Fibroblast of lung (primary cell): ENCODE measurements around the gene AFF2. TPM values are rescaled to one million over a fixed set of nuclear protein-coding genes. Genes with fewer than 3 reads are reported as not detected.

Experiments
- DNase-seq, 2 donors: peaks; one replicate each; pipeline versions ENCODE4 v3.0.0 to v3.0.0-alpha.2; 2010; ENCODE audit warnings: low read depth in 2 of 2
- H2AFZ ChIP-seq: 2 replicates; pipeline ENCODE4 v1.5.1; 2012; ENCODE audit warnings: low read length, control low read depth, inconsistent platforms
- H3K27ac ChIP-seq: 2 replicates; pipeline ENCODE4 v1.5.1; 2011; ENCODE audit warnings: low read length, control low read depth; ENCODE audit not compliant: insufficient read depth
- H3K27me3 ChIP-seq: 2 replicates; pipeline ENCODE4 v1.5.1; 2011; ENCODE audit warnings: mild to moderate bottlenecking, low read length; ENCODE audit not compliant: control insufficient read depth, insufficient read depth
- H3K36me3 ChIP-seq: 2 replicates; pipeline ENCODE4 v1.5.1; 2011; ENCODE audit warnings: low read length; ENCODE audit not compliant: control insufficient read depth, insufficient read depth
- H3K4me1 ChIP-seq: 2 replicates; pipeline ENCODE4 v1.5.1; 2011; ENCODE audit warnings: low read length; ENCODE audit not compliant: control insufficient read depth, insufficient read depth; ENCODE audit errors: extremely low read depth
- H3K4me2 ChIP-seq: 2 replicates; pipeline ENCODE4 v1.5.1; 2011; ENCODE audit warnings: low read length, control low read depth; ENCODE audit not compliant: insufficient read depth; ENCODE audit errors: extremely low read depth
- H3K4me3 ChIP-seq, 4 experiments: fragments of 200-600 bp in 1 of 4; sonication (generic) in 1 of 4; replicated peaks in 1 of 4; 2 replicates each; pipeline ENCODE4 v1.5.1; 2011 to 2016; ENCODE audit warnings: low read length in 4 of 4, low read depth in 3 of 4, mild to moderate bottlenecking in 3 of 4, control low read depth in 2 of 4, inconsistent platforms in 1 of 4, mixed read lengths in 1 of 4; ENCODE audit not compliant: insufficient read depth in 1 of 4; ENCODE audit errors: control extremely low read depth in 1 of 4
- H3K79me2 ChIP-seq: 2 replicates; pipeline ENCODE4 v1.5.1; 2012; ENCODE audit warnings: mild to moderate bottlenecking, low read length, inconsistent platforms; ENCODE audit not compliant: control insufficient read depth, insufficient read depth
- H3K9ac ChIP-seq: 2 replicates; pipeline ENCODE4 v1.5.1; 2011; ENCODE audit warnings: mild to moderate bottlenecking, low read length, control low read depth; ENCODE audit not compliant: insufficient read depth
- H3K9me3 ChIP-seq: 2 replicates; pipeline ENCODE4 v1.5.1; 2012; ENCODE audit warnings: low read depth, low read length; ENCODE audit not compliant: control insufficient read depth, insufficient read depth
- H4K20me1 ChIP-seq: 2 replicates; pipeline ENCODE4 v1.5.1; 2011; ENCODE audit warnings: low read length; ENCODE audit not compliant: control insufficient read depth, insufficient read depth; ENCODE audit errors: extremely low read depth
- CTCF ChIP-seq, 2 donors: IDR thresholded peaks in 1 of 2; conservative IDR thresholded peaks in 1 of 2; 1 replicate in 1 of 2; 2 replicates in 1 of 2; pipeline ENCODE4 v1.5.1; 2011 to 2012; ENCODE audit warnings: low read length in 2 of 2, control low read depth in 1 of 2, inconsistent platforms in 1 of 2, low read depth in 1 of 2, mild to moderate bottlenecking in 1 of 2
- EZH2 ChIP-seq: IDR thresholded peaks from 2 replicates; pipeline ENCODE4 v1.5.1; 2012; ENCODE audit warnings: low read length, control low read depth, mild to moderate bottlenecking; ENCODE audit errors: missing control alignments
- polyA plus RNA-seq, 2 donors: library from polyadenylated mRNA; depleted of rRNA in 1 of 2; stranded (reverse) in 1 of 2; unstranded in 1 of 2; fragments of >200 nt; gene quantifications; 2 replicates each; pipeline ENCODE4 v1.2.1, GENCODE V29; 2011 to 2012; ENCODE audit warnings: missing spikeins in 1 of 2
- total RNA-seq: library from RNA; depleted of rRNA; stranded (reverse); fragments of >200 nt; gene quantifications from 2 replicates; pipeline ENCODE4 v1.2.1, GENCODE V29; 2014

The AFF2 gene
- total and polyA plus RNA-seq, 2 donors (not counting 1 experiment from before 2014, with no cell fraction given): under 0.01 to 0.05 TPM

GRCh38 chrX:148582353-148582752 is 81.9 kb downstream of the AFF2 start:
- no peak overlapping the region for H3K9ac ChIP-seq
- no peaks in the 10 kb centered on the region for H3K27me3 ChIP-seq
- no peak for TF ChIP-seq EZH2
- TF ChIP-seq CTCF (conservative IDR thresholded peaks at IDR 0.05 in 1 of 2, IDR thresholded peaks at IDR 0.05 in 1 of 2; ENCODE audit: low read depth in 1 of 2, low read length in 2 of 2): no peak
- H3K4me1 ChIP-seq: no peaks in the 10 kb centered on the region
- H2AFZ ChIP-seq: no peak overlapping the region
- no peaks in the 10 kb centered on the region for H4K20me1 ChIP-seq
- H3K4me2 ChIP-seq: no peak overlapping the region
- no peaks in the 10 kb centered on the region for H3K9me3 ChIP-seq
- H3K79me2 ChIP-seq: no peaks in the 10 kb centered on the region
- no peak overlapping the region for H3K4me3 ChIP-seq
- H3K27ac ChIP-seq: no peak overlapping the region
- DNase-seq: peak in 1 of 2 donors; percentile 59
- H3K36me3 ChIP-seq: no peaks in the 10 kb centered on the region

- TF ChIP-seq EZH2 (no peak), CTCF (conservative IDR thresholded peaks at IDR 0.05 in 1 of 2, IDR thresholded peaks at IDR 0.05 in 1 of 2; ENCODE audit: low read depth in 1 of 2, low read length in 2 of 2) (no peak)
- DNase-seq: peak in 1 of 2 donors; percentile 30
- no peak overlapping the region for H3K4me2 ChIP-seq
- H4K20me1 ChIP-seq: no peaks in the 10 kb centered on the region
- H3K4me1 ChIP-seq: no peaks in the 10 kb centered on the region
- H3K79me2 ChIP-seq: no peaks in the 10 kb centered on the region
- H3K4me3 ChIP-seq: no peak overlapping the region
- no peak overlapping the region for H2AFZ ChIP-seq
- no peak overlapping the region for H3K9ac ChIP-seq
- no peak overlapping the region for H3K27ac ChIP-seq
- H3K9me3 ChIP-seq: no peaks in the 10 kb centered on the region
- no peaks in the 10 kb centered on the region for H3K36me3 ChIP-seq
- H3K27me3 ChIP-seq: no peaks in the 10 kb centered on the region
Measured at GRCh38 chrX:148588649-148589310, 88.4 kb downstream of the AFF2 start.

GRCh38 chrX:148592595-148592994 is 92.2 kb downstream of the AFF2 start:
- Histone ChIP-seq H3K9me3 (no peaks in the 10 kb centered on the region), H4K20me1 (no peaks in the 10 kb centered on the region), H3K79me2 (no peaks in the 10 kb centered on the region), H3K9ac (no peak overlapping the region), H3K4me2 (no peak overlapping the region), H2AFZ (no peak overlapping the region), H3K27me3 (no peaks in the 10 kb centered on the region), H3K4me1 (no peaks in the 10 kb centered on the region), H3K4me3 (no peak overlapping the region), H3K27ac (no peak overlapping the region), H3K36me3 (no peaks in the 10 kb centered on the region)
- no peak for TF ChIP-seq CTCF (conservative IDR thresholded peaks at IDR 0.05 in 1 of 2, IDR thresholded peaks at IDR 0.05 in 1 of 2; ENCODE audit: low read depth in 1 of 2, low read length in 2 of 2)
- no peak for TF ChIP-seq EZH2
- DNase-seq: no peak
